ENCODE data around the gene ADAMTSL4. TPM values are rescaled to one million over a fixed set of nuclear protein-coding genes. Genes with fewer than 3 reads are reported as not detected.

ADAMTSL4 gene
- total RNA-seq, 3 donors from 2014 or later (not counting 1 experiment from before 2014, with no cell fraction given), result 1.7 to 2.9 (median 2.9) TPM

DNA sequence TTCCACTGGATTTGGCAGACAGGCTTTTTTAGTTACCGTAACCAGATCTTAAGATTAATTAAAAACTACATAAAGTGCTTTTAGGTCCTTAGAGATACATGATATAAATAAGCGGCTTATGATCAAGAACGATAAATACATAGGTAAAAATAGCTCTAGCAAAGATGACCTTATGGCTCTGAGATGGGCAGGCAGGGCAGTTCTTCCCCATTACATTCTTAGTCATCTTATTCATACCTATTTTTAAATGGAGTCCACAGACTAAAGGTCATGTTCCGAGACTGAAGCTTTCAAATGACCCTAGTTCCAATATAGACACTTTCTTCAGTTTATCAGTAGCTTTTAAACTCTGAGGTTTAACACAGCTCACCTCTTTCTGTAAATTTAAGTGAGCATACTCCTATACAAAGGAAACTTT lies 25.9 kb downstream of the ADAMTSL4 start:
- H3K36me3 ChIP-seq (ENCODE audit: control insufficient read depth, insufficient read depth, low read length), result peaks cover 70% of the 10 kb centered on the region
- H3K9me3 ChIP-seq (ENCODE audit: control insufficient read depth, insufficient read depth, low read length), result no peaks in the 10 kb centered on the region
- TF ChIP-seq, protein P1, sequence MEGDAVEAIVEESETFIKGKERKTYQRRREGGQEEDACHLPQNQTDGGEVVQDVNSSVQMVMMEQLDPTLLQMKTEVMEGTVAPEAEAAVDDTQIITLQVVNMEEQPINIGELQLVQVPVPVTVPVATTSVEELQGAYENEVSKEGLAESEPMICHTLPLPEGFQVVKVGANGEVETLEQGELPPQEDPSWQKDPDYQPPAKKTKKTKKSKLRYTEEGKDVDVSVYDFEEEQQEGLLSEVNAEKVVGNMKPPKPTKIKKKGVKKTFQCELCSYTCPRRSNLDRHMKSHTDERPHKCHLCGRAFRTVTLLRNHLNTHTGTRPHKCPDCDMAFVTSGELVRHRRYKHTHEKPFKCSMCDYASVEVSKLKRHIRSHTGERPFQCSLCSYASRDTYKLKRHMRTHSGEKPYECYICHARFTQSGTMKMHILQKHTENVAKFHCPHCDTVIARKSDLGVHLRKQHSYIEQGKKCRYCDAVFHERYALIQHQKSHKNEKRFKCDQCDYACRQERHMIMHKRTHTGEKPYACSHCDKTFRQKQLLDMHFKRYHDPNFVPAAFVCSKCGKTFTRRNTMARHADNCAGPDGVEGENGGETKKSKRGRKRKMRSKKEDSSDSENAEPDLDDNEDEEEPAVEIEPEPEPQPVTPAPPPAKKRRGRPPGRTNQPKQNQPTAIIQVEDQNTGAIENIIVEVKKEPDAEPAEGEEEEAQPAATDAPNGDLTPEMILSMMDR (IDR thresholded peaks at IDR 0.05), result no peak
- no peaks in the 10 kb centered on the region for H3K27me3 Mint-ChIP-seq (ENCODE audit: low read depth in 2 of 2)
- ATAC-seq (no peak), DNase-seq (peak in 1 of 2 donors; percentile 18)
- 5% methylated on average over 1 of the region's 4 CpGs for WGBS (ENCODE audit: insufficient coverage)
- H3K27ac Mint-ChIP-seq, result peak overlapping the region; percentile 96 to 99
- H3K9me3 Mint-ChIP-seq, result no peaks in the 10 kb centered on the region
- H3K4me3 Mint-ChIP-seq, result peak overlapping the region; percentile 100
- intact Hi-C loops (cut with micrococcal nuclease), result no loop called here
- no peaks in the 10 kb centered on the region for H3K27me3 ChIP-seq (ENCODE audit: control insufficient read depth, insufficient read depth, low read length)
- H3K36me3 Mint-ChIP-seq, result peaks cover 36% of the 10 kb centered on the region
- peak overlapping the region; percentile 46 for H3K27ac ChIP-seq (ENCODE audit: low read length)
- H3K4me3 ChIP-seq (ENCODE audit: low read length), result peak overlapping the region; percentile 79
- H3K4me1 Mint-ChIP-seq, result peaks cover 64 to 68% of the 10 kb centered on the region in 2 donors
- peaks cover 53% of the 10 kb centered on the region for H3K4me1 ChIP-seq (ENCODE audit: control insufficient read depth, insufficient read depth, low read length)

DNA sequence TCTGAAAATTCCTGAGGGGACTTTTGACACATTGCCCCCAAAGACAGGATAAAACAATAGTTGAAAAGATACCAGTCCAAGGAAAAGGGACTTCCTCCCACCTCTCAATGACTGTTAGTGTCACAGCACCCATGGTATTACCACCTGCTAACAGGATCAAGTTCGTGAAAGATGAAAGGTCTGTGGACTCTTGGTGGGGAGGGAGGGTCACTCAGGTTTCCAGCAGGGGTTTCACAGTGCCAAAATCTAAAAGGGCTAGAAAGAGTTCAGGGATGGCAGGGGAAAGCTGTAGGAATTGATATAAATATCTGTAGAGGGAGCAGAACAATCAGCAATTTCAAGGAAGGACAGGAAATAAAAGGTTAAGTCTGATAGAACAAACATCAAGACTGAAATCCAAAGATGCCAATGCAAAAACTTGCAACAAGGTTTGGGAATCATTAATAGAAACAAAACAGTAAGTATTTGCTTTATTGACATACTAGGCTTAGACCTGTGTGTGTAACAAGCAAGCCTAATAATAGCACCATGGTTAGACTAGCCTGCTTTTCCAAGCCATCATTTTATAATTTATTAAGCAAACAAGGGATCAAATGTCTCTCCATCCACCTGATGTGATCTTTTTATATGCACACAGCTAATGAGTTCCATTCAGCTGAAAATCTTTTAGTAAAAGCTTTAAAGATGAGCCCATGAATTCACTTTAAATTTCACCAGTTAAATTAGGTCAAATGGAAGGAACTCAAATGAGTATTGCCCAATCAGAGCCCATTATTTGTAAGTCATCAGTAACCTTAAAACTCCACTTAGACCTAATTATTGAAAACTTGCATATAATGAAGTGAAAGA lies 26.5 kb downstream of the ADAMTSL4 start:
- TF ChIP-seq, protein P1 (IDR thresholded peaks at IDR 0.05), result no peak
- no peaks in the 10 kb centered on the region for H3K9me3 ChIP-seq (ENCODE audit: control insufficient read depth, insufficient read depth, low read length)
- peaks cover 64 to 68% of the 10 kb centered on the region in 2 donors for H3K4me1 Mint-ChIP-seq
- H3K27me3 ChIP-seq (ENCODE audit: control insufficient read depth, insufficient read depth, low read length), result no peaks in the 10 kb centered on the region
- no peaks in the 10 kb centered on the region for H3K9me3 Mint-ChIP-seq
- peaks cover 33% of the 10 kb centered on the region for H3K36me3 Mint-ChIP-seq
- peak overlapping the region; percentile 100 for H3K4me3 Mint-ChIP-seq
- ATAC-seq (no peak), DNase-seq (peak in 1 of 2 donors; percentile 26)
- H3K27ac Mint-ChIP-seq, result peak overlapping the region; percentile 96 to 99
- H3K4me3 ChIP-seq (ENCODE audit: low read length), result peak overlapping the region; percentile 79
- H3K4me1 ChIP-seq (ENCODE audit: control insufficient read depth, insufficient read depth, low read length), result peaks cover 50% of the 10 kb centered on the region
- H3K27ac ChIP-seq (ENCODE audit: low read length), result peak overlapping the region; percentile 8
- H3K27me3 Mint-ChIP-seq (ENCODE audit: low read depth in 2 of 2), result no peaks in the 10 kb centered on the region
- WGBS (ENCODE audit: insufficient coverage), result 10% methylated on average over 1 of the region's 1 CpG
- peaks cover 67% of the 10 kb centered on the region for H3K36me3 ChIP-seq (ENCODE audit: control insufficient read depth, insufficient read depth, low read length)
- intact Hi-C loops (cut with micrococcal nuclease), result loop anchor here (2.0 kb wide), 1 partner anchor 45 kb away; no protein-coding TSS in a partner anchor

DNA sequence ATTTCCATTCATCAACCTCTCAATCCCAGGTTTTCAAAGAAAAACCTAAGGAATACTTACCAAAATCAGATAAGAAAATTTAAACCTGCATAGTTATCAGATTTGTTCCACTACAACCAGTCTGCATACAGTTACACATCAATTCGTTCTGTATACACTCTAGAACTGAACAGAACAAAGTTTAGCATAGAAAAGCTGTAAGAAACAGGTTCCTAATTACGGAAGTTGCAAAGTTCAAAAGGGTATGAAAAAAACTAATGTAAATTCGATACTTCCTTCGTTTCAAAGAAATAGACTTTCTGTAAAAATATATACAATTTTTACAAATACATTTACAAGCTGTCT lies 27.1 kb downstream of the ADAMTSL4 start:
- H3K4me3 Mint-ChIP-seq, result peak overlapping the region; percentile 100

More for the DNA sequence above, 27.1 kb downstream of the ADAMTSL4 start:
- H3K36me3 ChIP-seq (ENCODE audit: control insufficient read depth, insufficient read depth, low read length), result peaks cover 63% of the 10 kb centered on the region
- H3K4me3 ChIP-seq (ENCODE audit: low read length), result peak overlapping the region; percentile 79
- no peak for ATAC-seq
- peak overlapping the region; percentile 100 for H3K27ac ChIP-seq (ENCODE audit: low read length)
- Mint-ChIP-seq H3K4me1 (peaks cover 60 to 63% of the 10 kb centered on the region in 2 donors), H3K9me3 (no peaks in the 10 kb centered on the region), H3K27ac (peak overlapping the region; percentile 96 to 99), H3K27me3 (ENCODE audit: low read depth in 2 of 2) (no peaks in the 10 kb centered on the region), H3K36me3 (peaks cover 33% of the 10 kb centered on the region)
- peak in 1 of 2 donors; percentile 16 for DNase-seq
- 0% methylated on average over 1 of the region's 4 CpGs for WGBS (ENCODE audit: insufficient coverage)
- H3K9me3 ChIP-seq (ENCODE audit: control insufficient read depth, insufficient read depth, low read length), result no peaks in the 10 kb centered on the region
- TF ChIP-seq, protein P1 (IDR thresholded peaks at IDR 0.05), result no peak
- intact Hi-C loops (cut with micrococcal nuclease), result loop anchor here (2.0 kb wide), 1 partner anchor 44 kb away; no protein-coding TSS in a partner anchor
- no peaks in the 10 kb centered on the region for H3K27me3 ChIP-seq (ENCODE audit: control insufficient read depth, insufficient read depth, low read length)
- H3K4me1 ChIP-seq (ENCODE audit: control insufficient read depth, insufficient read depth, low read length), result peaks cover 44% of the 10 kb centered on the region
